ENCODE data around the gene NARS2.

GRCh38 chr11:78622666-78623065 lies 48.0 kb upstream of the NARS2 start:
- TF ChIP-seq EZH2 (IDR thresholded peaks at IDR 0.05; ENCODE audit: borderline replicate concordance, low read depth, low read length) = no peak
- no peak for TF ChIP-seq ZBTB8A (IDR thresholded peaks at IDR 0.05; ENCODE audit: partially characterized antibody)
- TF ChIP-seq GABPB1 (CRISPR knock-in tag; IDR thresholded peaks at IDR 0.05) = no peak
- TF ChIP-seq, protein P1, sequence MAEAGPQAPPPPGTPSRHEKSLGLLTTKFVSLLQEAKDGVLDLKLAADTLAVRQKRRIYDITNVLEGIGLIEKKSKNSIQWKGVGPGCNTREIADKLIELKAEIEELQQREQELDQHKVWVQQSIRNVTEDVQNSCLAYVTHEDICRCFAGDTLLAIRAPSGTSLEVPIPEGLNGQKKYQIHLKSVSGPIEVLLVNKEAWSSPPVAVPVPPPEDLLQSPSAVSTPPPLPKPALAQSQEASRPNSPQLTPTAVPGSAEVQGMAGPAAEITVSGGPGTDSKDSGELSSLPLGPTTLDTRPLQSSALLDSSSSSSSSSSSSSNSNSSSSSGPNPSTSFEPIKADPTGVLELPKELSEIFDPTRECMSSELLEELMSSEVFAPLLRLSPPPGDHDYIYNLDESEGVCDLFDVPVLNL (CRISPR knock-in tag; IDR thresholded peaks at IDR 0.05; ENCODE audit: low read depth) = no peak
- TF ChIP-seq BHLHE40 (IDR thresholded peaks at IDR 0.05; ENCODE audit: low read length) = no peak
- no peak for TF ChIP-seq JUNB (CRISPR knock-in tag; conservative IDR thresholded peaks at IDR 0.05)

Measured in K562 (cell line).